Epithelial cell of esophagus (primary cell): ENCODE measurements around the gene KRCC1.

Source experiments
- DNase-seq: peaks from one replicate; pipeline ENCODE4 v3.0.0; 2010; ENCODE audit warnings: low read depth
- H3K4me3 ChIP-seq: 2 replicates; pipeline ENCODE4 v1.5.1; 2011; ENCODE audit warnings: mild to moderate bottlenecking, low read length, control low read depth
- TF ChIP-seq, protein P1 (sequence below): IDR thresholded peaks from 2 replicates; pipeline ENCODE4 v1.5.1; 2011; ENCODE audit warnings: low read depth, mild to moderate bottlenecking, low read length, control low read depth, inconsistent platforms; ENCODE audit not compliant: insufficient read depth; ENCODE audit errors: missing control alignments

KRCC1 gene

DNA sequence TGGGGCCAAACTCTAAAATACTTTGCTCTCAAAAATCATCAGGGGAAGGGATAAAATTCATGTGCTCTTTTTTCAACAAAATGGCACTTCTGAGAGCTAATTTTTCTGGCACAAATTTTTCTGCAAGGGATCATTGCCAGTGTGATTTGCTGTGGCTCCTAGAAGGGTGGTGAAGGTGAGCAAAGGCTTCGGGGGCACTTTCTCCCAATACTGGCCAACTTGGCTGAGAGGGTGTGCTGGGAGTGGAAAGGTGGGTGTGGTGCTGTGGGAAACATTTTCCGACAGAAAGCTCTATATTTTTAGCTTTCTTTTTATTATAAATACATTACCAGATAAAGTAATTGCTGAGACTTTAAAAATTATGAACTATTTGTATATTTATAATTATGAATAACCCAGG lies 12.5 kb upstream of the KRCC1 start:
- DNase-seq: no peak
- TF ChIP-seq, protein P1, sequence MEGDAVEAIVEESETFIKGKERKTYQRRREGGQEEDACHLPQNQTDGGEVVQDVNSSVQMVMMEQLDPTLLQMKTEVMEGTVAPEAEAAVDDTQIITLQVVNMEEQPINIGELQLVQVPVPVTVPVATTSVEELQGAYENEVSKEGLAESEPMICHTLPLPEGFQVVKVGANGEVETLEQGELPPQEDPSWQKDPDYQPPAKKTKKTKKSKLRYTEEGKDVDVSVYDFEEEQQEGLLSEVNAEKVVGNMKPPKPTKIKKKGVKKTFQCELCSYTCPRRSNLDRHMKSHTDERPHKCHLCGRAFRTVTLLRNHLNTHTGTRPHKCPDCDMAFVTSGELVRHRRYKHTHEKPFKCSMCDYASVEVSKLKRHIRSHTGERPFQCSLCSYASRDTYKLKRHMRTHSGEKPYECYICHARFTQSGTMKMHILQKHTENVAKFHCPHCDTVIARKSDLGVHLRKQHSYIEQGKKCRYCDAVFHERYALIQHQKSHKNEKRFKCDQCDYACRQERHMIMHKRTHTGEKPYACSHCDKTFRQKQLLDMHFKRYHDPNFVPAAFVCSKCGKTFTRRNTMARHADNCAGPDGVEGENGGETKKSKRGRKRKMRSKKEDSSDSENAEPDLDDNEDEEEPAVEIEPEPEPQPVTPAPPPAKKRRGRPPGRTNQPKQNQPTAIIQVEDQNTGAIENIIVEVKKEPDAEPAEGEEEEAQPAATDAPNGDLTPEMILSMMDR: no peak
- H3K4me3 ChIP-seq: no peak overlapping the region

DNA sequence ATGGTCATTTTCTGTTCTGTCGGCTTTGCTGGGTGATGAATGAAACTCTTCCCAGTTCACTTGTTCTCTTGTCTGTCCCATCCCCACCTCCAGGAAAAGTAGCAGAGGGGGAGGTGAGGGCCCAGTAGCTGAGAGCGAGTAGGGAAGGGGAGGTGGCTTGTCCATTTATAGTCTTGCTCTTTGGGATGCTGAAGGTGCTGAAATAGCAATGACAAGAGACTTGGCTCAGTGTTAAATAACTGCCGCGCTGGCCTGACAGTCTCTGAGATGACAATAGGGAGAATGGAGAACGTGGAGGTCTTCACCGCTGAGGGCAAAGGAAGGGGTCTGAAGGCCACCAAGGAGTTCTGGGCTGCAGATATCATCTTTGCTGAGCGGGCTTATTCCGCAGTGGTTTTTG lies 12.0 kb upstream of the KRCC1 start, which contains the start of gene SMYD1:
TSS of gene SMYD1 (plus strand) at position 228 of the 400 bp plus-strand sequence. CDS start at position 268, 40 bp downstream.
- DNase-seq: no peak
- H3K4me3 ChIP-seq: no peak within 1 kb of the TSS
- TF ChIP-seq, protein P1: no peak

DNA sequence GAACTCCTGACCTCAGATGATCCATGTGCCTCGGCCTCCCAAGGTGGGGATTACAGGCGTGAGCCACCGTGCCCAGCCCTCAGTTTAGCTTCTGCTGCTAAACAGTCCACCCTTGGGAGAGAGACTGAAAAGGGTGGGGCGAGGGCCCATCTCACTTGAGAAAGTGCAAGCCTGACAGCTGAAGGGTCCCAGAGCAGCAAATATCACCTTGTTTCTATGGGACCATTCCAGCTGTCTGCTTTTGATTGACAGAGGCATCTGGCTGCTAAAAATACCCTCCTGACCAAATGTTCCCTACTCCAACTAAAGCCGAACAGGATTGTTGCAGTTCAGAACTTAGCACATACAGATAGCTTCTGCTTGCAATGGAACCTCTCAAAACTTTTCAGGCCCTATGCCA lies 11.6 kb upstream of the KRCC1 start:
- TF ChIP-seq, protein P1: no peak
- no peak for DNase-seq
- no peak overlapping the region for H3K4me3 ChIP-seq

GRCh38 chr2:88066543-88066942 lies 11.0 kb upstream of the KRCC1 start:
- TF ChIP-seq, protein P1: no peak
- no peak for DNase-seq
- no peak overlapping the region for H3K4me3 ChIP-seq

GRCh38 chr2:88061295-88061694 lies 5.7 kb upstream of the KRCC1 start:
- DNase-seq: no peak
- no peak overlapping the region for H3K4me3 ChIP-seq
- TF ChIP-seq, protein P1: no peak

GRCh38 chr2:88060907-88061275 lies 5.3 kb upstream of the KRCC1 start:
- no peak for DNase-seq
- TF ChIP-seq, protein P1: no peak
- H3K4me3 ChIP-seq: no peak overlapping the region
